HEK293T (cell line): Measurements from ENCODE around the gene PCYT2.

Source experiments
- BHLHE40 ChIP-seq: fragments of 450-650 bp; IDR thresholded peaks from 2 replicates; pipeline ENCODE4 v1.6.1; 2016; ENCODE audit warnings: mild to moderate bottlenecking, moderate library complexity, borderline replicate concordance
- ELF4 ChIP-seq: fragments of 450-650 bp; IDR thresholded peaks from 2 replicates; pipeline ENCODE4 v1.6.1; 2017; ENCODE audit warnings: antibody characterized with exemption
- FOXA1 ChIP-seq: fragments of 450-650 bp; IDR thresholded peaks from 2 replicates; pipeline ENCODE4 v1.6.1; 2016; ENCODE audit warnings: mild to moderate bottlenecking
- FOXK2 ChIP-seq: fragments of 450-650 bp; IDR thresholded peaks from 2 replicates; pipeline ENCODE4 v1.6.1; 2016; ENCODE audit warnings: mild to moderate bottlenecking
- FOXM1 ChIP-seq: fragments of 450-650 bp; IDR thresholded peaks from 2 replicates; pipeline ENCODE4 v1.6.1; 2017; ENCODE audit warnings: mild to moderate bottlenecking, borderline replicate concordance
- NFRKB ChIP-seq: fragments of 450-650 bp; IDR thresholded peaks from 2 replicates; pipeline ENCODE4 v1.6.1; 2016; ENCODE audit warnings: mild to moderate bottlenecking, moderate library complexity
- PKNOX1 ChIP-seq: fragments of 450-650 bp; IDR thresholded peaks from 2 replicates; pipeline ENCODE4 v1.6.1; 2016
- SP1 ChIP-seq: fragments of 450-650 bp; IDR thresholded peaks from 2 replicates; pipeline ENCODE4 v1.6.1; 2017
- SUZ12 ChIP-seq: fragments of 450-650 bp; IDR thresholded peaks from 2 replicates; pipeline ENCODE4 v1.6.1; 2016; ENCODE audit warnings: mild to moderate bottlenecking
- TARDBP ChIP-seq: fragments of 450-650 bp; IDR thresholded peaks from 2 replicates; pipeline ENCODE4 v1.6.1; 2016
- ZNF384 ChIP-seq: fragments of 450-650 bp; IDR thresholded peaks from 2 replicates; pipeline ENCODE4 v1.6.1; 2016

DNA sequence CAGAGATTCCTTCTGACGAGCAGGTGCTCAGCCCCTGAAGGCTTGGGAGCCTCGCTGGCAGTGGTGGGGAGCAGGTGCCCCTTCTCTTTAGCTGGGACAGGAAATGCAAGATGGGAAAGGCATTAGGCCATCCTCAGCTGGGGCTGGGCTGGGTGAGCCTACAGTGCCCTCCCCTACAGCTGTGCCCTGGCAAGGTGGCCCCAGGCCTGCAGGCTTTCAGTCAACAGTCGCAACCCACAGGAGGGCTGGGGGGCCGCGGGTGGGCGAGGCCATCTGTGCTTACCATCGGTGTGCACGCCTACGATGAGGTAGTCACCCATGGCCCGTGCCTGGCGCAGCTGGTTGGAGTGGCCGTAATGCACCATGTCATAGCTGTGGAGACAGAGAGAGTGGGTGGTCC lies 2.0 kb downstream of the PCYT2 start:
- TF ChIP-seq SP1, result no peak
- no peak for TF ChIP-seq FOXA1
- no peak for TF ChIP-seq FOXM1
- TF ChIP-seq SUZ12, result no peak
- no peak for TF ChIP-seq FOXK2
- no peak for TF ChIP-seq NFRKB
- no peak for TF ChIP-seq BHLHE40
- no peak for TF ChIP-seq TARDBP
- no peak for TF ChIP-seq PKNOX1
- no peak for TF ChIP-seq ZNF384
- TF ChIP-seq ELF4, result no peak
